ENCODE measurements around the gene ATP6AP1.

ATP6AP1 gene

DNA sequence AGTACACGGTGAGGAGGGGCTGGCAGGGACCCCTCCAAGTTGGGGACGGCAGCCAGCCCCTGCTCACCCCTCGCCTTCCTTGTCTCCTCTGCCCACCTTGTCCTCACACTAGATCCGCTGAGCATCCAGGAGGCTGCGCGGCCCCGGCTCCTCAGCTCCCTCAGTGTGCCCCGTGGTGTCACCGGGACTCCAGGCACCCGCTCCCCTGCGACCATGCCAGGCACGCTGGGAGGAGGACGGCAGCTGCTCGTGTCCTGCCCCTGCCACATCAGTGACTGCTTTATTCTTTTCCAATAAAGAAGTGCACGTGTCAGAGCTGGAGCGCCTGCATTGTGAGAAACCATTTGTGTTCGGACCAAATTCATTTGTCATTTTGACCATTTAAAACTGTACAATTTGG is 21.8 kb downstream of the ATP6AP1 start:
- DNase-seq = no peak

GRCh38 chrX:154452823-154453222 is 24.3 kb downstream of the ATP6AP1 start:
- peak in 1 of 2 donors; percentile 21 for DNase-seq

GRCh38 chrX:154457491-154458115 is 29.1 kb downstream of the ATP6AP1 start:
- no peak for DNase-seq

GRCh38 chrX:154458116-154458953 is 29.9 kb downstream of the ATP6AP1 start, which contains the start of gene PLXNA3:
Gene PLXNA3 (plus strand): TSS chrX:154458281. CDS start chrX:154460184, 1,903 bp downstream.
- DNase-seq = peak in 1 of 2 donors; percentile 34

GRCh38 chrX:154458954-154459778 is 30.7 kb downstream of the ATP6AP1 start:
- no peak for DNase-seq

DNA sequence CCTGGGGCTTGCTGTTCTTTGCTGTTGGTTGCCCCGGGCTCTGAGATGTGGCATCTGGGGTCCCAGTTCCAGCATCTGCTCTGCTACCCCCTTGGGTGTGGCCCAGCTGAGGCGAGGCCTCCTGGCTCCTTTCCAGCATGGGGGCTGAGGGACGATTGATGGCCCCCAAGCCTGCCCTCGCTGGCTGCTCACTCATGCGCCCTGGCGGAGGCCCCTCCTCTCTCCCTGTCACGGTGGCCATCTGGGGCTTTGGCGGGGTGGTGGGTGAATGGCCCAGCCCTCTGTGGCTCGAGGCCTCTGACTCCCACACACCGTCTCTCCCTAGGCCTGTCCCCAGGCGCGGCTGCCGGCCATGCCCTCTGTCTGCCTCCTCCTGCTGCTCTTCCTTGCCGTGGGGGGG is 31.4 kb downstream of the ATP6AP1 start:
- no peak for DNase-seq

- DNase-seq = no peak
Observed at GRCh38 chrX:154460326-154460725, 31.8 kb downstream of the ATP6AP1 start.

GRCh38 chrX:154462396-154462795 is 33.9 kb downstream of the ATP6AP1 start:
- peak in 1 of 2 donors; percentile 21 for DNase-seq

GRCh38 chrX:154463611-154464220 is 35.2 kb downstream of the ATP6AP1 start:
- no peak for DNase-seq

- no peak for DNase-seq
Observed at GRCh38 chrX:154464806-154465365, 36.4 kb downstream of the ATP6AP1 start.

- no peak for DNase-seq
Observed at GRCh38 chrX:154465601-154466000, 37.1 kb downstream of the ATP6AP1 start.

DNA sequence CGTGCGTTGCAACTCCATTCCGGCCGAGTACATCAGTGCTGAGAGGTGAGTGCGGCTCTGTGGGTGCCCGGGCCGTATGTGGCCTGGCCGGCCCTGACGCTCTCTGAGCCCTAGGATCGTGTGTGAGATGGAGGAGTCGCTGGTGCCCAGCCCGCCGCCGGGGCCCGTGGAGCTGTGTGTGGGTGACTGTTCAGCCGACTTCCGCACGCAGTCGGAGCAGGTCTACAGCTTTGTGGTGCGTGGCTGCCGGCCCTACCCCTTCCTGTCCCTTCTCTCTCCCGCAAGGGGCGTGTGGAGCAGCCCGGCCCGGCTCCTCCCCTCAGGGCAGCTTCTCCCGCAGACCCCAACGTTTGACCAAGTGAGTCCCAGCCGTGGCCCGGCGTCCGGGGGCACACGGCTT is 37.6 kb downstream of the ATP6AP1 start:
- no peak for DNase-seq

DNA sequence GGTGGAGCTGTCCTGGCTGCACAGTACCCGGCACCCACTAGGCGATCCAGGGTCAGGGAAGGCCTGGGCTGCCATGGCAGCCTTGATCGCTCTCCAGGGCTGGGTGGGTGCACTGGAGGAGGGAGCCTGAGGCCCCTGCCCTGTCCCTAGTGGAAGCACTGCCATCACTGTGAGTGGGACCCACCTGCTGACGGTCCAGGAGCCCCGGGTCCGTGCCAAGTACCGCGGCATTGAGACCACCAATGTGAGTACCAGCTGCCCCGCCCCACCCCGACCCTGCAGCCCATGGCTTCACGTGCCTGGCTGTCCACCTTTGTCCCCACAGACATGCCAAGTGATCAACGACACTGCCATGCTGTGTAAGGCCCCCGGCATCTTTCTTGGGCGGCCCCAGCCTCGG is 38.4 kb downstream of the ATP6AP1 start:
- DNase-seq = no peak

DNA sequence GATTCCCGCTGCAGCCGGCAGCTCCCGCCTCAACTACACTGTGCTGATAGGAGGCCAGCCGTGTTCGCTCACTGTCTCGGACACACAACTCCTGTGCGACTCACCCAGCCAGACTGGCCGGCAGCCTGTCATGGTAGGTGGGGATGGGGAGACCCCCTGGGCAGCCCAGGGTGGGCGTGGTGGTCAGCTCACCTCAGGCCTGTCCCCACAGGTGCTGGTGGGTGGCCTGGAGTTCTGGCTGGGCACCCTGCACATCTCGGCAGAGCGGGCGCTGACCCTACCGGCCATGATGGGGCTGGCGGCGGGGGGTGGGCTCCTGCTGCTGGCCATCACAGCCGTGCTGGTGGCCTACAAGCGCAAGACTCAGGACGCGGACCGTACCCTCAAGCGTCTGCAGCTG is 39.1 kb downstream of the ATP6AP1 start:
- no peak for DNase-seq

DNA sequence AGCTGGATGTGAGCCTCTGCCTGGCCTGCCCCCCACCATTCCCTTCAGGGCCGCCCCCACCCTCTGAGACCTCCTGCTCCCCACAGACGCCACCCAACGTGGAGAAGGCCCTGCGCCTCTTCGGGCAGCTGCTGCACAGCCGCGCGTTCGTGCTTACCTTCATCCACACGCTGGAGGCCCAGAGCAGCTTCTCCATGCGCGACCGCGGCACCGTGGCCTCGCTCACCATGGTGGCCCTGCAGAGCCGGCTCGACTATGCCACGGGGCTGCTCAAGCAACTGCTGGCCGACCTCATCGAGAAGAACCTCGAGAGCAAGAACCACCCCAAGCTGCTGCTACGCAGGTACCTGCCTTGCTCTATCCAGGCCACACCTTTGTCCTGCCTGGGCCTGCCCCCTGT is 39.7 kb downstream of the ATP6AP1 start:
- DNase-seq = no peak

- no peak for DNase-seq
Observed at GRCh38 chrX:154469114-154469513, 40.6 kb downstream of the ATP6AP1 start.

DNA sequence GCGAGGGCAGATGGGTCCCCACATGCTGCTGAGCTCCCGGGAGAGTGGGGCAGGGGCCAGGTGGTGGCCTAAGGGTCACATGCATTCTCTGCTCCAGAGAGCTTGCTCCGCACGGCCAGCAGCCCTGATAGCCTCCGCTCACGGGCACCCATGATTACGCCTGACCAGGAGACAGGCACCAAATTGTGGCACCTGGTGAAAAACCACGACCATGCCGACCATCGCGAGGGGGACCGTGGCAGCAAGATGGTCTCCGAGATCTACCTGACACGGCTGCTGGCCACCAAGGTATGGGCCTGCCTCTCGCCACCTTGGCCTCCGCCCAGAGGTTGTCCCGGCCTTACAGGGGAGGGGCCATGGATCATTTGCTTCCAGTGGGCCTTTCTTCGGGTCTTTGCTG is 41.4 kb downstream of the ATP6AP1 start:
- no peak for DNase-seq

- no peak for DNase-seq
Observed at GRCh38 chrX:154470434-154470833, 42.0 kb downstream of the ATP6AP1 start.

DNA sequence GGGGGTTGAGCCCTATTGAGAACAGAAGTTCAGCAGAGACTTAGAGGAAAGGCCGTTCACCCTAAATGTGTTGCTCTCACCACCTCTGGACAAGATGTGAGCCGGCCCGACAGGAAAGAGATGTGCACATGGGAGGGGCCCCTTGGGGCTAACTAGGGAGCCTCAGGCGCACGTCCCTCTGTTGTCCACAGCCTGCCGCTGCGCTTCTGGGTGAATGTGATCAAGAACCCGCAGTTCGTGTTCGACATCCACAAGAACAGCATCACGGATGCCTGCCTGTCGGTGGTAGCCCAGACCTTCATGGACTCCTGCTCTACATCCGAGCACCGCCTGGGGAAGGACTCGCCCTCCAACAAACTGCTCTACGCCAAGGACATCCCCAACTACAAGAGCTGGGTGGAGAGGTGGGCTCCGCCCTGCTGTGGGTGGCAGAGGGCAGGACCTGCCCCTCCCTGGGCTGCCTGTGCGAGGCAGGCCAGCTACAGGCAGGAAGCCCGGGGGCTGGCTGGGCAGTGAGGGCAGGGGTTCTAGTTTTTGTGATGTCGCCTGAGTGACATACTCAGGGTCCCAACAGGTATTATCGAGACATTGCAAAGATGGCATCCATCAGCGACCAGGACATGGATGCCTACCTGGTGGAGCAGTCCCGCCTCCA is 42.6 kb downstream of the ATP6AP1 start:
- no peak for DNase-seq

DNA sequence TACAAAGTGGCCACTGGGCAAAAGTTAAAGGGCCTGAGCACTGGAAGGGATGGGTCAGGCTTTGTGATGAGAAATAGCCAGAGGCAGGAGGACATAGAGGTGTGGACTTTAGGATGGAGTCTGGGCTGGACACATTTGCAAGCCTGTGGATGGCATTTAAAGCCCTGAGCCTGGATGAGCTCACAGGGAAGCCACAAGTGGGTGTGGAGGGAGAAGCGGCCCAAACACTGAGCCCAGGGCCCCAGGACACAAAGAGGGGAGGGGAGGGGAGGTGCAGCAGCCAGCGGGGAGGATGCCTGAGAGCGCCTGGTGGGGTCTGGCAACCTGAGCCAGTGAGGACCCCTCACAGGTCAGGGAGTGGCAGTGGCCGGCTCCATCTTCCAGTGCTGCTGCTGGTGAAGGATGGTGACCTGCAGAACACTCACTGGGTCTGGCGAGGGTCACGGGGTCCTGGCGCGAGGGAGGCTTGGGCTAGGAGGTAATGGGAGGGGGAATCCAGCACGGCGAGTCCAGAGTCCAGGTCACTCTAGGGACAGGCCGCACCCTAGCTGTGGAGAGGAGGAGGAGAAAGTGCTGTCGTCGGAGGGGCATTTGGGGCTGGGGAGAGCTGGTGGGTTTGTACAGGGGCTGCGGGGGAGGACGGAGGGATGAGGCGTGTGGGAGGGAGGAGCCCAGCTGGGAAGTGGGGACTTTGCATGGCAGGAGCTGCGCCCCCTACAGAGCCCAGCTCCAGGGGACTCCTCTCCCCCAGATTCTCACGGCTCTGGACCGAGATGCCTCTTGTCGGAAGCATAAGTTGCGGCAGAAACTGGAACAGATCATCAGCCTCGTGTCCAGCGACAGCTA is 43.6 kb downstream of the ATP6AP1 start:
- no peak for DNase-seq
